Measurements from ENCODE around the gene MT1F. TPM values are rescaled to one million over a fixed set of nuclear protein-coding genes. Genes with fewer than 3 reads are reported as not detected.

MT1F gene
- total RNA-seq, 1 donor from 2014 or later: 3.4 TPM

- H3K27me3 Mint-ChIP-seq (ENCODE audit: unreplicated experiment): peaks cover 28% of the 10 kb centered on the region
- no peaks in the 10 kb centered on the region for H3K36me3 Mint-ChIP-seq (ENCODE audit: unreplicated experiment)
- H3K27ac Mint-ChIP-seq (ENCODE audit: unreplicated experiment): no peak overlapping the region
- H3K4me1 Mint-ChIP-seq (ENCODE audit: low read depth, unreplicated experiment): peaks cover 5% of the 10 kb centered on the region
- no peak for DNase-seq
- H3K4me3 Mint-ChIP-seq (ENCODE audit: unreplicated experiment): no peak overlapping the region
- peaks cover 2% of the 10 kb centered on the region for H3K9me3 Mint-ChIP-seq (ENCODE audit: unreplicated experiment)
- TF ChIP-seq CTCF (IDR thresholded peaks at IDR 0.05; ENCODE audit: partially characterized antibody, unreplicated experiment): no peak
Observed at GRCh38 chr16:56615353-56615752, 42.4 kb upstream of the MT1F start.

- H3K4me1 Mint-ChIP-seq (ENCODE audit: low read depth, unreplicated experiment): peaks cover 5% of the 10 kb centered on the region
- no peak overlapping the region for H3K27ac Mint-ChIP-seq (ENCODE audit: unreplicated experiment)
- peaks cover 31% of the 10 kb centered on the region for H3K27me3 Mint-ChIP-seq (ENCODE audit: unreplicated experiment)
- no peak for DNase-seq
- no peak for TF ChIP-seq CTCF (IDR thresholded peaks at IDR 0.05; ENCODE audit: partially characterized antibody, unreplicated experiment)
- H3K36me3 Mint-ChIP-seq (ENCODE audit: unreplicated experiment): no peaks in the 10 kb centered on the region
- peak overlapping the region; percentile 73 for H3K4me3 Mint-ChIP-seq (ENCODE audit: unreplicated experiment)
- peaks cover 2% of the 10 kb centered on the region for H3K9me3 Mint-ChIP-seq (ENCODE audit: unreplicated experiment)
Observed at GRCh38 chr16:56616608-56617211, 41.0 kb upstream of the MT1F start.

GRCh38 chr16:56617212-56618085, 40.3 kb upstream of the MT1F start:
- Mint-ChIP-seq H3K27me3 (ENCODE audit: unreplicated experiment) (peaks cover 31% of the 10 kb centered on the region), H3K27ac (ENCODE audit: unreplicated experiment) (no peak overlapping the region), H3K4me3 (ENCODE audit: unreplicated experiment) (peak overlapping the region; percentile 88), H3K36me3 (ENCODE audit: unreplicated experiment) (no peaks in the 10 kb centered on the region), H3K4me1 (ENCODE audit: low read depth, unreplicated experiment) (peaks cover 5% of the 10 kb centered on the region), H3K9me3 (ENCODE audit: unreplicated experiment) (peaks cover 2% of the 10 kb centered on the region)
- TF ChIP-seq CTCF (IDR thresholded peaks at IDR 0.05; ENCODE audit: partially characterized antibody, unreplicated experiment): no peak
- peak; percentile 68 for DNase-seq

- no peak for DNase-seq
- no peak overlapping the region for H3K27ac Mint-ChIP-seq (ENCODE audit: unreplicated experiment)
- H3K4me3 Mint-ChIP-seq (ENCODE audit: unreplicated experiment): peak overlapping the region; percentile 88
- peaks cover 2% of the 10 kb centered on the region for H3K9me3 Mint-ChIP-seq (ENCODE audit: unreplicated experiment)
- peaks cover 31% of the 10 kb centered on the region for H3K27me3 Mint-ChIP-seq (ENCODE audit: unreplicated experiment)
- peaks cover 5% of the 10 kb centered on the region for H3K4me1 Mint-ChIP-seq (ENCODE audit: low read depth, unreplicated experiment)
- no peaks in the 10 kb centered on the region for H3K36me3 Mint-ChIP-seq (ENCODE audit: unreplicated experiment)
- no peak for TF ChIP-seq CTCF (IDR thresholded peaks at IDR 0.05; ENCODE audit: partially characterized antibody, unreplicated experiment)
Observed at GRCh38 chr16:56618138-56618537, 39.6 kb upstream of the MT1F start.

Data from glutamatergic neuron (in vitro differentiated cells).